ENCODE data around the gene LMAN2L.

DNA sequence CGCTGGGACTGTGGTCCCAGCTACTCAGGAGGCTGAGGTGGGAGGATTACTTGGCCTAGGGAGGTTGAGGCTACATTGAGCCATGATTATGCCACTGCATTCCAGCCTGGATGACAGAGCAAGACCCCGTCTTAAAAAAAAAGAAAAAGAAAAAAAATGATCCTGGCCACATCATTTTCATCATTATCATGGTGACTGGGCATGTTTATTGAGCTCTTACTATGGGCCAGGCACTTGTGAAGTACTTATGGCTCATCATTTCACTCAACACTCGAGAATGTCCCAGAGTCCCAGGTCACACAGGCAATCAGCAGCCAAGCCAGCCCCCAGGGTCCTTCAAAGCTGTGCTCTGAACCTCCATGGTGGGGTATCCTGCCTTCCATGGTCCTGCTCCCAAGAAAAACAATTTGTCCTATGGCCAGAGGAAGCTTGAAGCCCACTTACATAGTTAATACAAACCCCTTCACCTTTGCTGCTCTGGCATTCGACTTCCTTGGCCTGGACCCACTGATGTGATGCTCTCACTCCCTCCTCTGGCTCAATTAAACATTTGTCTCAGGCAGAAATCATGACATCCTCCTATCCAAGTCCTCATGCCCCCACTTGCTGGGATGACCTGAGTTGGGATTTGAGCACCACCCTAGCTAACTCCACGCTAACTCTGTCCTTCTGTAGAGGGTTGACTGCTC is 17.1 kb upstream of the LMAN2L start:
- TF ChIP-seq CTCF (IDR thresholded peaks at IDR 0.05; ENCODE audit: low read length) = no peak
- TF ChIP-seq EZH2 (IDR thresholded peaks at IDR 0.05; ENCODE audit: borderline replicate concordance, low read length) = no peak
